ENCODE results near the gene FAM43A.

FAM43A gene

GRCh38 chr3:194676471-194676870, 9.2 kb upstream of the FAM43A start:
- DNase-seq, result no peak

DNA sequence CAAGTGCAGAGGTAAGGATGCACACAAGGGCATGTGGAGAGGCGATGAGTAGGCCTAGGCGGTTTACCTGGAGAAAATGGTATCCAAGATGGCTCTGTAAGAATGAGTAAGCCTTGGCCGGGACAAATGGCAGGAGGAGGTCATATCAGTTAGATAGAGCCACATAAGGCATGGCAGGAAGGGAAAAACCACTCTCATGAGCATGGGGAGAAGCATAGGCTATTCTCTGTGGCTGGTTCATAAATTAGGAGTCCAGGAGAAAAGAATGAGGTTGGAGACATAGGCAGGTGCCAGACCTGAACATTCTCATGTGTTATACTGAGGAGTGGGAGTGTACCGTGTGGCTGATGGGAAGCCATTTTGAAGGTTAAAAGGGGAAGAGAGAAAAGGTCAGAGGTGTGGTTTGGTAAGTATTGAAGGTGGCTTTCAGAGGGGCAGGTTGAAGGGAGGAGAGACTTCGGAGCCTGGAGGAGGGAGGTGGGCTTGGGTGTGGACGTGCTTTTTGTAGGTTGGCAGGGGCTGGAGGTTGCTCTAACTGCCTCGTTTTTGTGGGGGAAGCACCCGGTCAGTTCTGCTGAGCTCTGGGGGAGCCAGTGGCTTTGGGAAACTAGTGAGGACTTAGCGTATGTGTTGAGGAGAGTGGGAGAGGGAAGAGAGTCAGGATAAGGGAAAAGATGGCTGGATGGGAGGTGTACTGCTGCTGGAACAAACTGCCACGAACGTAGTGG, 4.6 kb upstream of the FAM43A start:
- DNase-seq, result no peak

GRCh38 chr3:194682189-194682693, 3.4 kb upstream of the FAM43A start:
- no peak for DNase-seq

GRCh38 chr3:194682694-194683310, 2.9 kb upstream of the FAM43A start:
- DNase-seq, result peak; percentile 29

DNA sequence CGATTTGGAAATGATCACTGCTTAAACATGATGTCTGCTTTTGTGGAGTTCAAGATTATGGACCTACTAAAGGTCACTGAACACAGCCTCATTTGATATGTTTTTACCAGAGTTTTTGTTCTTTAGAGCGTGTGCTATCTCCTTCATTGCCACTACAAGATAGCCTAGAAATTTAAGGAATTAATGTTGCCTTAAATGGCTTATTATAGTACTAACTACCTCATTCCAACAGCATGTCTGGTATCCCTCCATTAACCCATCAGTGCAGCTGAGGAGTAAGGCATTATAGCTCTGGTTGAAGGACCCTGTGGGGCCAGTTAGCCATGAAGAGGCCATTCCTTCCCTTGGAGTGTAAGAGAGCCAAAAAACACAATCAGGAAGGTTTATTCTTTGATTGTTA, 2.3 kb upstream of the FAM43A start:
- DNase-seq, result no peak

GRCh38 chr3:194685065-194685717, 492 bp upstream of the FAM43A start:
- no peak for DNase-seq

- no peak for DNase-seq
These were observed 732 bp downstream of the FAM43A start for GRCh38 chr3:194686414-194686815.

DNA sequence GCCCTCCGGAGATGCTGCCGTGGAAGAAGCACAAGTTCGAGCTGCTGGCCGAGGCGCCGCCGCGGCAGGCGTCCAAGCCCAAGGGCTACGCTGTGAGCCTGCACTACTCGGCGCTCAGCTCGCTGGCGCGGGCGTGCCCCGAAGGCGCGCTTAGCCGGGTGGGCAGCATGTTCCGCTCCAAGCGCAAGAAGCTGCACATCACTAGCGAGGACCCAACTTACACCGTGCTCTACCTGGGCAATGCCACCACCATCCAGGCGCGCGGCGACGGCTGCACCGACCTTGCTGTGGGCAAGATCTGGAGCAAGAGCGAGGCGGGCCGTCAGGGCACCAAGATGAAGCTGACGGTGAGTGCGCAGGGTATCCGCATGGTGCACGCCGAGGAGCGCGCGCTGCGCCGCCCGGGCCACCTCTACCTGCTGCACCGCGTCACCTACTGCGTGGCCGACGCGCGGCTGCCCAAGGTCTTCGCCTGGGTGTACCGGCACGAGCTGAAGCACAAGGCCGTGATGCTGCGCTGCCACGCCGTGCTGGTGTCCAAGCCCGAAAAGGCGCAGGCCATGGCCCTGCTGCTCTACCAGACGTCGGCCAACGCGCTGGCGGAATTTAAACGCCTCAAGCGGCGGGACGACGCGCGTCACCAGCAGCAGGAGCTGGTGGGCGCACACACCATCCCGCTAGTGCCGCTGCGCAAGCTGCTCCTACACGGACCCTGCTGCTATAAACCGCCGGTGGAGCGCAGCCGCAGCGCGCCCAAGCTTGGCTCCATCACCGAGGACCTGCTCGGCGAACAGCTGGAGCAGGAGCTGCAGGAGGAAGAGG, 1.3 kb downstream of the FAM43A start:
- DNase-seq, result no peak

DNA sequence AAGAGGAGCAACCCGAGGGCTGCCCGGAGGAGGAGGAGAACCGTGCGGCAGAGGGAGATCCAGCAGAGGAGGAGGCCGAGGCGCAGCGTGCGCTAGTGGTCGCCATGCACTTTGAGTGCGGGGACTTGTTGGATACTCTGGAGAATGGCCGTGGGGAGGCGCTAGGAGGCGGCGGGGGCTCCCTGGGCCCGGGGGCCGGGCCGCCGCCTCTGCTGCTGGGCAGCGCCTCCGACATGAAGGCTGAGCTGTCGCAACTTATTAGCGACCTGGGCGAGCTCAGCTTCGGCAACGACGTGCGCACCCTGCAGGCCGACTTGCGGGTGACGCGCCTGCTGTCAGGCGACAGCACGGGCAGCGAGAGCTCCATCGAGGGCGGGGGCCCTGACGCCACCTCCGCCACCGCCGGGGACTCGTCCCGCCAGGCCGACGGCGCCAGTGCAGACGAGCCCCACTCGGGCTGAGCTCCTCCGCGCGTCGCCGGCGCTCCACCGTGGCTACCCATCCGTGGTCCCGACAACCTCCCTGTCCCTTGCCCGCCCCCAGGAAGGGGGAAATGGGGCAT, 2.0 kb downstream of the FAM43A start:
- no peak for DNase-seq

GRCh38 chr3:194688200-194688740, 2.6 kb downstream of the FAM43A start:
- no peak for DNase-seq

GRCh38 chr3:194688946-194689345, 3.3 kb downstream of the FAM43A start:
- no peak for DNase-seq

DNA sequence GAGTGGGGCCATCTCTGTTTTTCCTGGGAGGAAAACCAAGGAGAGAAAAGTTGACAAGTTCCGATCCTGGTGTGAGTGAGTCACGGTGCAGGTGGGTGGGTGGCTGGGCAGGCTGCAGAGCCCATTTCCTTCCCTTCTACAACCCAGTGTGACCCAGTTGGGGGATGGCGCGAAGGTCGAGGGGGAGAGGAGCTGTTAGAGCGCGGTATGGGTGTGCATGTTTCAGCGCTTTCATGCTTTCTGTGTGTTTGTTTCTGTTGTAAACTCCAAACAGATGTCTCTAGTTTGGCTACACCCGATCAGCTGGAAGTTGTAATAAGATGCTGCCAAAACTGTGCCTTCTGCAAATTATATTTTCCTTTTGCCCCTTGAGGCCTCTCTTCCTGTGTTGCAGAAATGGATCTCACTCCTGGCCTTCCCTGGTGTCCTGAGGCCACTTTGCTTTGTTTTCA, 3.8 kb downstream of the FAM43A start:
- no peak for DNase-seq

DNA sequence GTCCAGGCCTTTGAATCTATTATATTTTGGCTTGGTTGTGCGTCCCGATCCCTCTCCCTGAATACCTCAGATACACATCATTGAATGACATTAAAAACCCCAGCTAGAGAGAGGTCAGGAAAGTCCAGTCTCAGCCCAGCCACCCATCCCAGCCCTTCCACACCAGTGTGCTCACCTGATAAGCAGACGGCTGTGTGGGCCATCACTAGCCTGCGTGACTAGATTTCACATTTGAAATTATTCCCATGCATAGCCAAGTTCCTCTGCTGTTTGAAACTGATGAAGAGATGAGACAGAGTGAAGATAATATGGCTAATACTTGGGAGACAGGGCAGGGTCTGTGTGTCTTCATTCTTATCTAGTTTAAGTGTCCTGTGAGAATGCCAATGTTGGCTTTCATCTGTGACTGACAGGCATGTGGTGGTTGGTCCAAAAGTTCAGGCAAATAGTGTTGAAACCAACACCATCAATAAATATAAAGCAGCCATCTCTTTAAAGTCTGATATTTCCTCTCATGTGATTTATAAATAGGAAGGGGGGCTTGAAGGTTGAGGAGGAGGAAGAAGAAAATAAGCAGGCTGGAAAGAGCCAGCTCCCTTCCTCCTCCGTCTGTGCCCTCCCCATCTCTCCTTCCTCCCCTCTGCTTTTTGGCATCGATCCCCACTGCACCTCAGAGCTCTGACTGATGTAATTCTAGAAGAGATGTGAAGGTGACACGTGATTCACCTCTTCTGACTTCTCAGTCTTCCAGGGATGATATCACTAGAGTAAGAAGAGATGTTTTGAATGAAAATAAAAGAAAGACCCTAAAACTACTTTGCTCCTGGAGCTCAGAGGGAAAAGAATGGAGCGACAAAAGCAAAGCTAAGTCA, 5.1 kb downstream of the FAM43A start:
- DNase-seq, result no peak

GRCh38 chr3:194691481-194692283, 6.0 kb downstream of the FAM43A start:
- no peak for DNase-seq

GRCh38 chr3:194696702-194697101, 11.0 kb downstream of the FAM43A start:
- no peak for DNase-seq

DNA sequence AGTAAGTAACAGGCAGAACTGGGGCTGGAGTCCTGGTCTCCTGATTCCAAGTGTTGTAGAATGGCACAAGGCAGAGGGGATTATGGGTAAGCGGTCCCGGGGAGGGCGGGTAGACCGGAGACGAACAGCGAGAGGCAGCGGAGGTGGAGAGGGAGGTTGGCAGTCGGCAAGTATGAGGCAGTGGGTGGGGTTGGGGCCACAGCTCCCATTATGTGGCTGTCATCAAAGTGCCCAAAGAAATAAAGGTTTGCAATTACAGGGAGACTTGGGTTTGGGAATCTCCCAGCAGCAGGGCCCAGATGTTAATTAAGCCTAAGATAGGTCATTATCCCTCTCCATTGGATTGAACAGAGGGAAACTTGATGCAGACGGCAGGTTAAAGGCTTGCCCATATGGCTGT, 16.9 kb downstream of the FAM43A start:
- DNase-seq, result no peak

GRCh38 chr3:194705227-194705626, 19.5 kb downstream of the FAM43A start:
- DNase-seq, result no peak

DNA sequence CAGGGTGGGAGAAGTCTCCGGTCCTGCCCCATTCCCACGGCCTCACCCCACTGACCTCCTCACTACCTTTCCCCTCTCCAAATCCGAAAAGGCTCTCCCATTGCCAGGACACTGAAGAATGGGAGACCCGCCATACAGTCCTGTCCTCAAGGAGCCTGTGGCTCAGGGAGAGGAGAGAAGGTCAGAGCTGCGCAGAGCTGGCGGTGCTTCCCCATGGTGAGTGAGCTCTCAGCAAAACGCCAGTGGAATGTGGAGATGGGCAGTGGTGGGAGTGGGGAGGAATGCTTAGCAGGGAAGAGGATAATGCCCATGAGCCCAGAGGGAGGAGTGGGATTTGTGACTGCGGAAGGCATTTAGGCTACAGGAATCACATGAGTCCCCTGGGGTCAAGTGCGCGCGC, 20.1 kb downstream of the FAM43A start:
- no peak for DNase-seq

- no peak for DNase-seq
These were observed 21.5 kb downstream of the FAM43A start for GRCh38 chr3:194707147-194707540.

DNA sequence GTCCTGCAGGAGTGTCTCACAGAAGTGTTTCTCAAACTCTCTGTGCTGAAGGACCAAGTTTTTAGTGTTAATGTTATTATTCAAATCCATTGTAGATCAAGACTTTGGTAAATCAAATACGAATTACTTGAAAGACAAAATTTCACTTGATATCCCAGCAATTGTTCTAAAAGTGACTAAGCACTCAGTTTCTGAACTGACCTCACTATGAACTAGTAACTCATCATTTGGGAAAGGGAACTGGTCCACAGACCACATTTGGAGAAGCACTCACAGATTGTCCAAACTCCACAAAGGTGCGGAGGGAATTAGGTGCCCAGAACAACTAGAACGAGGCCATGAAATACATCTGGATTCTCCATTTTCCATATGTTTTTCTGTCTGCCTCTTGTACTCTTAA, 25.6 kb downstream of the FAM43A start:
- no peak for DNase-seq

DNA sequence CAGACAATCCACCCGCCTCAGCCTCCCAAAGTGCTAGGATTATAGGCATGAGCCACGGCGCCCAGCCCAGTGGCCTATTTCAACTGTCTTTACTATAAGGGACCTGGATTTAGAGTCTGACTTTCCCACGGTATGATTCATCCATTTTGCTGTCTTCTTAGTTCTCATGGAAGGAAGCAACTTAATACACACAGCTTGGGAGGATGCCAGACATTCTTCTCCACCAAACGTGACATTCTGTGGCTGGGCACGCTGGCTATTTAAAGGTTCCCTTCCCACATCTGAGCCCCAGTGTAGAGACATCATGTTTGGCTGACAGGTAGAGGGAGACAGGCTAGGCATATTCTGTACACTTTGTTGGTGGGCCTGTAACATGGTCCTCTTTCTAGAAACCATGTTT, 26.2 kb downstream of the FAM43A start:
- DNase-seq, result no peak
